Lower leg skin (tissue), 4 donors: ENCODE results near the gene ARHGAP15. TPM values are rescaled to one million over a fixed set of nuclear protein-coding genes. Genes with fewer than 3 reads are reported as not detected.
"Not testable (repeated sequence)": the region's sequence is repeated elsewhere in the genome, so short reads cannot be mapped to it uniquely, and the experiment has no call there.

ENCODE experiments used
- DNase-seq, 2 donors: peaks; one replicate each; pipeline ENCODE4 v3.0.0-alpha.2; 2019; ENCODE audit warnings: low spot score in 2 of 2
- H3K4me3 ChIP-seq: fragments of 200-600 bp; sonication (generic); 2 replicates; pipeline ENCODE4 v1.5.1; 2017; ENCODE audit warnings: mild to moderate bottlenecking, low read depth; ENCODE audit not compliant: poor library complexity, severe bottlenecking
- POLR2A ChIP-seq, 2 donors: fragments of 450-650 bp; IDR thresholded peaks; one replicate each; pipeline ENCODE4 v1.6.1; 2016 to 2017; ENCODE audit warnings: antibody characterized with exemption in 2 of 2, mild to moderate bottlenecking in 1 of 2, moderate library complexity in 1 of 2
- WGBS, 2 donors: methylation state at CpG; one replicate each; pipeline ENCODE4 v1.1.5; 2018; 5-methylcytosine and 5-hydroxymethylcytosine counted together
- intact Hi-C: fragments of 100-400 bp; cut with DNase I; formaldehyde crosslinking; loops from one replicate; pipeline ENCODE4 v1.15.0; 2023; ENCODE audit warnings: low total_unique reads
- total RNA-seq, 4 donors: library from RNA; depleted of rRNA; stranded (reverse); fragments of >200 nt; gene quantifications; one replicate each; pipeline ENCODE4 v1.1.0, GENCODE V29; 2016
- TF ChIP-seq, protein P1 (sequence below), 3 donors: fragments of 450-650 bp; IDR thresholded peaks; one replicate each; pipeline ENCODE4 v1.5.1; 2016; ENCODE audit warnings: antibody characterized with exemption in 3 of 3, mild to moderate bottlenecking in 3 of 3, moderate library complexity in 2 of 3

ARHGAP15 gene
- total RNA-seq, 4 donors from 2014 or later = 1.1 to 4.6 (median 2.4) TPM

DNA sequence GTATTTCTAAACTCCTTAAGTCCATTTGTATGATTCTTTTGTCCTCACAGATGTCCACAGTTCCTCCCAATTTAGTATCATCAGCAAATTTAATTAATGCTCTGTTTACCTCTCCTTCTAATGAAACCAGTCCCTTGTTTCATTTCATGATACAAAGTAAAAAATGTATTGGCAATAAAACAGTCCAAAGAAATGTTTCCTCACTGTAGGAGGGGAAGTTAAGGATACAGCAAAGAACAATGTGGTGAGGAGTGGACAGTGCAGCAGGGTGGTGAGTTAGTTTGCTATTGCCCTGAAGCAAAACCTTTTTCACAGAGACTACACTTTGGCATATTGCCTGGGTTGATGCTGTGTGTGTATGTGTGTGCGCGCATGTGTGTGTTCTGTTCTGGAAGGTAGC, 401.5 kb downstream of the ARHGAP15 start:
- no peak for DNase-seq
- WGBS, 2 donors = 73 to 75% methylated on average over 2 of the region's 2 CpGs
- H3K4me3 ChIP-seq = no peak overlapping the region
- no peak for TF ChIP-seq POLR2A (IDR thresholded peaks at IDR 0.05)
- TF ChIP-seq, protein P1, sequence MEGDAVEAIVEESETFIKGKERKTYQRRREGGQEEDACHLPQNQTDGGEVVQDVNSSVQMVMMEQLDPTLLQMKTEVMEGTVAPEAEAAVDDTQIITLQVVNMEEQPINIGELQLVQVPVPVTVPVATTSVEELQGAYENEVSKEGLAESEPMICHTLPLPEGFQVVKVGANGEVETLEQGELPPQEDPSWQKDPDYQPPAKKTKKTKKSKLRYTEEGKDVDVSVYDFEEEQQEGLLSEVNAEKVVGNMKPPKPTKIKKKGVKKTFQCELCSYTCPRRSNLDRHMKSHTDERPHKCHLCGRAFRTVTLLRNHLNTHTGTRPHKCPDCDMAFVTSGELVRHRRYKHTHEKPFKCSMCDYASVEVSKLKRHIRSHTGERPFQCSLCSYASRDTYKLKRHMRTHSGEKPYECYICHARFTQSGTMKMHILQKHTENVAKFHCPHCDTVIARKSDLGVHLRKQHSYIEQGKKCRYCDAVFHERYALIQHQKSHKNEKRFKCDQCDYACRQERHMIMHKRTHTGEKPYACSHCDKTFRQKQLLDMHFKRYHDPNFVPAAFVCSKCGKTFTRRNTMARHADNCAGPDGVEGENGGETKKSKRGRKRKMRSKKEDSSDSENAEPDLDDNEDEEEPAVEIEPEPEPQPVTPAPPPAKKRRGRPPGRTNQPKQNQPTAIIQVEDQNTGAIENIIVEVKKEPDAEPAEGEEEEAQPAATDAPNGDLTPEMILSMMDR (IDR thresholded peaks at IDR 0.05) = no peak
- intact Hi-C loops = no loop called here

DNA sequence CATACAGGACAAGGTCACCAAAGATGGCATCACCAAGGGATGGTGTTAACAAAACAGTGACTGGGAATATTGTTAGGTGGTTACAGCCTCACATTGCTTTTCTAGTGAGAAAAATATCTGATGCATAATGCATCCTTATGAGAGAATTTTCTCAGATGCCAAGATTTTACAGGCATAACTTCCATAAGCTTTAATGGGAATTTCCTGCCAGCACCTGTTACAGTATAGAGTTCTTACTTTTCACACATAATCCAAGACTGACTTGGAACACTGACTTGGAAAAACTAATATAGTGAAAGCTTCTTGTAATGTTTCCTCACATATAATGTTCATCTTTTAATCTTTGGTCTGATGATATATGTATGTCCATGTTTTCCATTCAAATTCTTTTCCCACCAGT, 402.8 kb downstream of the ARHGAP15 start:
- no peak overlapping the region for H3K4me3 ChIP-seq
- intact Hi-C loops = no loop called here
- no peak for DNase-seq
- no peak for TF ChIP-seq POLR2A (IDR thresholded peaks at IDR 0.05)
- TF ChIP-seq, protein P1 (IDR thresholded peaks at IDR 0.05) = no peak

DNA sequence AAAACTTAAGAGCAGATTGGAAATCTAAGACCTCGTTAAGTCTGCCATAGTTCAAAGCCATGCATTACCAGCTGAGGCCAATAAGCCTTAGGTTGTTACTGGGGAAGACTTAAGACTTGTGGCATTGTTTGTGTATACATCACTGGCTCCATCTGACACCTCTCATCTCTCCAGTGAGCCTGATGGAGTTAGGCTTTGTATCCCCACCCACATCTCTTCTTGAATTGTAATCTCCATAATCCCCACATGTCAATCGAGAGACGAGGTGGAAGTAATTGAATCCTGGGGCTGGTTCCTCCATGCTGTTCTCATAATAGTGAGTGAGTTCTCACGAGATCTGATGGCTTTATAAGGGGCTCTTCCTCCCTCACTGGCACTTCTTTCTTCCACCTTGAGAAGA, 404.6 kb downstream of the ARHGAP15 start:
- 88 to 89% methylated on average over 4 of the region's 4 CpGs for WGBS, 2 donors
- intact Hi-C loops = no loop called here
- DNase-seq = no peak
- no peak overlapping the region for H3K4me3 ChIP-seq
- TF ChIP-seq, protein P1 (IDR thresholded peaks at IDR 0.05) = no peak
- TF ChIP-seq POLR2A (IDR thresholded peaks at IDR 0.05) = no peak

DNA sequence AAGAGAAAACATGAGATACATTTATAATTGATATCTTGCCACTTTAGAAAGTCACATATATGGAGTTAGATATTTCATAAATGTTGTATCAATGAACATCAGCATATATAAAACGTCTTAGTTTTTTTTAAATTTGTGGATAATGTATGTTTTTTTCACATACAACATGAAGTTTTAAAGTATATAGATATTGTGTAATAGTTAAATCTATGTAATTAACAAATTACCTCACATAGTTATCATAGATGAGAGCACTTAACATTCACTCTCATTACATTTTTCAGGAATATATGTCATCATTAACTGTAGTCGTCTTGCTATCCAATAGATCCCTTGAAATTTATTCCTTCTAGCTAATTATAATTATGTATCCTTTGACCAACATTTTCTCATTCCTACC, 406.6 kb downstream of the ARHGAP15 start:
- no peak overlapping the region for H3K4me3 ChIP-seq
- no peak for TF ChIP-seq POLR2A (IDR thresholded peaks at IDR 0.05)
- TF ChIP-seq, protein P1 (IDR thresholded peaks at IDR 0.05) = no peak
- intact Hi-C loops = no loop called here
- DNase-seq = no peak
- WGBS, 2 donors = 81 to 84% methylated on average over 2 of the region's 2 CpGs

DNA sequence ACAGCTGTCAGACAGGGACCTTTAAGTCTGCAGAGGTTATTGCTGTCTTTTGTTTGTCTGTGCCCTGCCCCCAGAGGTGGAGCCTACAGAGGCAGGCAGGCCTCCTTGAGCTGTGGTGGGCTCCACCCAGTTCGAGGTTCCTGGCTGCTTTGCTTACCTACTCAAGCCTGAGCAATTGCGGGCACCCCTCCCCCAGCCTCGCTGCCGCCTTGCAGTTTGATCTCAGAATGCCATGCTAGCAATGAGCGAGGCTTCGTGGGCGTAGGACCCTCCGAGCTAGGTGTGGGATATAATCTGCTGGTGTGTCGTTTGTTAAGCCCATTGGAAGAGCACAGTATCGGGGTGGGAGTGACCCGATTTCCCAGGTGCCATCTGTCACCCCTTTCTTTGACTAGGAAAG, 412.7 kb downstream of the ARHGAP15 start:
- WGBS, 2 donors = 95% methylated on average over 11 of the region's 11 CpGs
- H3K4me3 ChIP-seq, DNase-seq, intact Hi-C loops: not testable (repeated sequence)

DNA sequence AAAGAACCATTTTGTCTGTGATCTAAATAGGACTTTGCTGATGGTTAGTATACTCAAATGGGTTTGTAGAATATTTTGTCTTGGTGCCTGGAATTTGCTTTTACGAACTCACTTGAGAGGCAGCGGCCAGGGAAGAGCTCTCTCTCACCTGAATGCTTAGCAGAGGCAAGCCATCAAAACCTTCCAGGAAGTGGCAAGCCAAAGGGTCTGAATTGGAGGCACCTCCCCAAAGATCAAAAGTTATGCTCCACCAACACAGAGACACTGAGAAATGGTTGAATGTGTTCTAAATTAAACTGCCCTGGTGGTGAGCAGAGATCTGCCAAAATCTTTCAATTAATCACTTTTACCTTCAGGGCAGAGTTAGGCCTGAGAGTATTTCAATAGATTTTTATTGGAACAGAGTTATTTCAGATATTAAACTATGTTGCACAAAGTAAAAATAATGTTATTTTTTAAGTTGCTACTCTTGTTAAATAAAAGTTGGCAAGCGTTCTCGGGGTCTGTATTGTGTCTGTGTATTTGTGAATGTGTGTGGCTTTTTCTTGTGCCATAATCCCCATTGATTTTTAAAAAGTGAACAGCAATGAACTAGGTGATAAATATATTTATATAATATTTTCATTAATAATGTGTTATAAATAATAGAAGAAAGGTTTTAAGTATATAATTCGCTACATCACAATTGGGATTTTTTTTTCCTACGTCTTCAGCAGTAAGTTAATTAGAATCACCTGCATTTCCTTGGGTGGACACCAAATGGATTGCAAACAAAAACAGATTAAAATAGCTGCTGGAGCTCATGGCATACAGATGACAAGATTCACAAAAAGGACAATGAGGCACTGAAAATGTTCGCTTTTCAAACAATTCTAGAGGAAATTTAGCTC, 416.1 kb downstream of the ARHGAP15 start:
- intact Hi-C loops = no loop called here
- WGBS, 2 donors = 53% methylated on average over 7 of the region's 7 CpGs
- H3K4me3 ChIP-seq = no peak overlapping the region
- DNase-seq = no peak
- TF ChIP-seq POLR2A (IDR thresholded peaks at IDR 0.05) = no peak
- TF ChIP-seq, protein P1 (IDR thresholded peaks at IDR 0.05) = no peak
